IPS-NIHi11 (cell line): ENCODE measurements around the gene TCERG1L.
A peak's percentile ranks its signal among the peaks of the same experiment; 100 is the strongest.
"Not testable (repeated sequence)": the region's sequence is repeated elsewhere in the genome, so short reads cannot be mapped to it uniquely, and the experiment has no call there.

Experiments used
- DNase-seq: peaks from one replicate; pipeline ENCODE4 v3.0.0; 2012; ENCODE audit warnings: mixed read lengths, low spot score

Gene TCERG1L

DNA sequence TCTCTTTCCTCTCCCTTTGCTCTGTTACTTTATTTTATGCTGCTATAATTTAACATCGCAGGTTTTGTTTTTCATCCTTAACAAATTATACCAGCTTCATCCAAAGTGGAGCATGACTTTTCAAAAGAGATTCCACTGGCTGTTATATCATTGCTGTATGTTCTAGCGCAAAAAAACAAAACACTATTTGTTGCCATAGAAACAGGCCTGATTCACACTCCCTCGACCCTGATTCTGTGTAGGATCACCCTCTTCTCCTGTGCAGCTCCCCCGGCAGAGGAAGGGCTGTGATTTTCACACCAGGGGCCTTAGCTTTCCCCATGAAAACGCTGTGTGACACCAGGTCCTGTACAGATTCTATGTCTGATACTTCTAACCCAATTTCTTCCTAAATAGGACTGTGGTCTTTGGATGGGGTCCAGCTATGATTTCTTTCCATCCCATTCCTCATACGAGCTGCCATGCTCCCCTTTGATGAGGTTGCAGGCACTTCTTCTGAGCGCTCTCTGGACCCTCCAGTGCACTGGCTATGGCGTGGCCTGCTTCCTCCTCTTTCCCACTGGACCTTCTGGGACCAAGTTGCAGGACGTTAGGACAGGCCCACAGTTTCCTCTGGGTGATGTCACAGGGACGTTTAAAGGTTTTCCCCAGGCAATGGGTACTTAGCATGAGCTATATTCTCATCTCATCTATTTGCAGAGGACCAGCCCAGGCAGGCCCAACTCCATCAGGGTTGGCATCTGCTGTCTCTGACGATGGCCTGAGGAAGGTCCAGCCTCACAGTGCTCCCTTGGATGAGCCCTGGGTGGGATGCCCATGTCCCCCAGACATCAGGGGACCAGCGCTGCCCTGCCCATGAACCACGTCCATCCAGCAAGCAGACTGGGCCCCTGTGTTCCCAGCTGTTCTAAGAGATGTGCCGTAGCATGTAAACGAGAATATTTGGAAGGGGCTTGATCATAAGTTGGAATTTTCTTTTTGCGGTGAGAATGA is 210.8 kb downstream of the TCERG1L start:
- DNase-seq = not testable (repeated sequence)

DNA sequence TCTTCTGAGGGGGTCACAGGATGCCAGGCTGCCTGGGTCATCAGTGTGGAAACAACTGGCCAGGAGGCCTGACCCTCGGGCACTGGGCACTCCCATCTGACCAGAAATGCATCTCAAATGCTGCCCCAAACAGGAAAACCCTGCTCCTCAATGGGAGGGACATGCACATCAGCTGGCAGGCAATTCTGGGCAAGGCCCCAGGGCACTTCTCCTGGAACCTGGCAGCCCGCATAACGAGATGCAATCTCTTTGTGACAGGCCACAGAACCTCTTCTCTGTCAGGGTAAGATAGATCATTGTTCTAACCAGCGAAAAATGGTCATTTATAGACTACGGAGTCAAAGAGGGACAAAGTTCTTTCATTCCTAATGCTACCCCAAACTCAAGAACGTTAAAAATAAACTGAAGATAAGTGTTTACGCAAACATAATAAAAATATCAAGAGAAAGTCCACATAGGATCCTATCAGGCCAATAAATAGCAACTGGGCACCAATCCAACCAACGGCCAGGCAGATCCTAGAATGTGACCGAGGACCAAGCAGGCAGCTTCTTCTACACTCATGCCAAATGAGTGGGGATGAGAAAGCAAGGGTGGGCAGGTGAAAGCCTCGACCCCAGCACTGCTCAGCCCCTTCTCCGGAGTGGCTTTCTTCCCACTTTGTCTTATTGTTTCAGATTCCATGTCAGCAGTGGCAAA is 212.3 kb downstream of the TCERG1L start:
- DNase-seq = no peak

DNA sequence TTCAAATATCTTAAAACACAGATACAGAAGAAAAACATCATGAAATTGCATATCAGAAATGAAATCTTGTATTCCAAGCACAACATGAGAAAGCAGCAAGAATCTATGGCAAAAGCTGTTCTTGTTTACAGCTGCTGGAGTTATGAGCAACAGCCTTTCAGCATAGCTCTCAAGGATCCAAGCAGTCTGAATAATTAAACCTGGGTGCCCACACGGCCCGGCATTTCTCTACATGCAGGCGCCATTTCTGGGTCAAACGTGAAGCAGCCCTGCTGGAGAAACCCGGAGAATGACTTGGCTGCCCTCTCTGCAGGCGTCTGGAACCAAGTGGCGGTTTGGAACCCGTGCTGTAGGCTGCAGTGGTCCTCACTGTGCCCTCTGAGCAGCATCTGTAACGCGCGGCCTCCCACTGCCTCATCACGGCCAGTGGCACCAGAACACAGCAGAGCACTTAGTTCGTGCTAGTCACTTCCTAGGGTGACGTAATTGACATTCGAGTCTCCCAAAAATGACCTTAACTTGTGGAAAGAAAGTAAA is 213.0 kb downstream of the TCERG1L start:
- DNase-seq = no peak

DNA sequence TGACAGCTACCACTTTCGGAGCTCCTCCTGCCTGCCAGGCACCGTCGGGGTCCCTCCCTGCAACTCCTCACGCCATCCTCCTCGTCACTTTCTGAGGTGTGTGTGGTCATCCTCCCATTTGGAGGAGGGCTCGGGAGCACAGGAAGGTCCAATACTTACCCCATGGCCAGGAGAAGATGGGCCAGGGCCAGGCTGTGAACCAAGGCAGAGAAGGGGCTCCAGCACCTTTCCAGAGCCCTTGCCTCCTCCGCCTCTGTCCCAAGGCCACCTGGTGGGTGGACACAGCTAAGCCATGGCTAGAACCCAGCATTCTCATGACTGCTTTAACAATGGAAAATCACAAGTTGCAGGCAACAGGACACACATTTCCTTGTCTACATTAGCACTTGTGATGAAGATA is 215.5 kb downstream of the TCERG1L start:
- no peak for DNase-seq

DNA sequence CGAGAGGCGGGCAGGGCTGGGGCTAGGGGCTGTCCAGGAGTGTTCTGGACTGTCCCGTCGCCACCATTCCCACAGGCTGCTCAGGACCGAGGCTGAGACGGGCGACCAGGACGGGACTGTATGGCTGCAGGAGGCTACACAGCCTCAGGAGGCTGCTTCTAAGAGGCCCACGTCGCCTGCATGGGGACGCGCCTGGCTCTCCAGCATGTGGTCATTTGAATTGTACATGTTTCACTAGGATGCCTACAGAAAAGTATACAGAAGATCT is 216.3 kb downstream of the TCERG1L start:
- no peak for DNase-seq

DNA sequence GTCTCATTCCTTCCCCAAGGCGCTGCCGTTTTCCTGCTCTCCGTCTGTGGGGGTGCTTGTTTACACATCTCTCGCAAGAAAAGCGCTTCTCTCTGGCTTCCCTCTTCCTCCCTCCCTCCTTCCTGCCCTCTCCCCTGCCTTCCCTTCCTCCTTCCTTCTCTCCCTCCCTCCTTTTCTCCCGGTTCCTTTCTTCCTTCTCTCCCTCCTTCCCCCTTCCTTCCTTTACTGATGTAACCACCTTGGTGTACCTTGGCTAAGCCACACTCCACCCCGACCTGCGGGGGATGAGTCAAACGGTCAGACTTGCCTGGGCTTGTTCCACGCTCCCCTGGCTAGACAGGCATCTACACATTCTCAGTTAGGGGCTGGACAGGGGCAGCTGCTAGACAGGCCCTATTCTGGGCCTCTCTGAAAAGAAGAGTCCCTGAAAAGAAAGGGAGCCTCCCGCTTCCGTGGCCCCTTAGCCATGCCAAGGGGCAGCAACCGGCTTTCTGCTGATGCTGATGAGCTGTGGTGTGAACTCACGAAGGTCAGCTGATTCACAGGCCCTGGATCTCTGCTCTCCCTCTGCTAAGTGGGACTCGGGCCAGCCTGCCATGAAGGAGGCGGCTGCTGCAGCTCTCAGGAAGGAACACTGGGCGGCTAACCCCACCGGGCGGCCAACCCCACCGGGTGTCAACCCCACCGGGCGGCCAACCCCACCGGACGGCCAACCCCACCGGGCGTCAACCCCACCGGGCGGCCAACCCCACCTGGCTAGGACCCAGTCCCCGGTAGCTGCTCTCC is 216.8 kb downstream of the TCERG1L start:
- peak; percentile 13 for DNase-seq

DNA sequence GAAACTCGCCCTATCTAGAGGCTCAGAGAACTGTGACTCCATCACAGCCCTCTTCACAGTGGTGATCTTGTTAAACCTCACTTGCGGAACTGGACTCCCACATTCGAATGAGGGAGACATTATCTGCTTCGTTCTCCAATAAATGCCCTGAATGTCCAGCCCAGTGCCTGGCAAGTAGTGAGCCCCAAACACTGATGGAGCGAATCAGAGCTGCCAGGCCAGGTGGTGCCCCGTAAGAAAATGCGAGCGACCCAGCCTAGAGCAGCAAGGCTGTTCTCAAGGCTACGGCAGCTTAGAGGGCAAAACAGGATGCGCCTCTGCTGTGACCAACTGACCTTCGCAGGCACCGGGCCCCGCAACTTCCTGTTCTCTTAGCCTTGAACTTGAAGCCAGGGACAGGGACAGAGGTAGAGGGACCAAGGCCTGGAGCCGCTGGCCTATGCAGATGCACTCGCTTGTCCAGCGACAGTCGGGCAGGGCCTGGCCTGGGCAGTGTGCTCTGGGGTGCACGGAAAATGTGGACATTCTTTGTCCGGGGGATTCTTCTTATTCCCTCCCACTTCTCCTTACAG is 217.6 kb downstream of the TCERG1L start:
- DNase-seq = peak; percentile 18

DNA sequence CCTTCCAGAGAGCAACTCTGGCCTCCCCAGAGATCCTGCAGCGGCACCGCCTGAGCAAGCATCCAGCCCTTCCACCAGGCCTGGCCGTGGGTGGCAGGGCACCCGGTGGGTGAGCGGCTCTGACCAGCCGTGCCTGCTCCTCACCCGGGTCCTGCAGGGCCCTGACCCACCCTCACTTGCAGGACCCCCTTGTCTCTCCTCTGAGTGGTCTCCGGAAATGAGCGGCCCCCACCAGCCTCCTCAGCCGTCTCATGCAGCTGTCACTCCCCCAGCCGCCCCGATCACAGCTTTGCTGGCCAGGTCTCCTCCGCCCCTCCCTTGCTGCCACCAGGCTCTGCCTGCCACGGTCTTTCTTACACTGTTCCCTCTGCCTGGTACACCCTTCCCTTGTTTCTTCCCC is 218.2 kb downstream of the TCERG1L start:
- no peak for DNase-seq

DNA sequence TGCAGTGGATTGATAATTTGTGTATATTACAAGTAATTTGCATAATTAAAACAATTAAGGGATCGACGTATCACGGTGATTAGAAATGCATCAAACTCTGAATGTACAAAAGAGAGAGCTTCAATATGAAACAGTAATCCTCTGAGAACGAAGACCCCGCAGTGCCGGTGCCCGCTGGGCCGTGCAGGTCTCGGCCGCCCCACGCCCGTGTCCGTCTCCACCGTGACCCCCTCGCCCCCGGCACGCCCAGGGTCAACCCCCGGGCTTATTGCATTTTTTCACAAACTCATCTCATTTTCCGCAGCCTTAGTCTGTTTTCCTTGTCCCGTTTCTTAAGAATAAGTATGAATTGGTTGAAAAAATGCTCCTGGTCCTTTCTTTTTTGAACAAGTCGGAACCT is 218.6 kb downstream of the TCERG1L start:
- DNase-seq = no peak

DNA sequence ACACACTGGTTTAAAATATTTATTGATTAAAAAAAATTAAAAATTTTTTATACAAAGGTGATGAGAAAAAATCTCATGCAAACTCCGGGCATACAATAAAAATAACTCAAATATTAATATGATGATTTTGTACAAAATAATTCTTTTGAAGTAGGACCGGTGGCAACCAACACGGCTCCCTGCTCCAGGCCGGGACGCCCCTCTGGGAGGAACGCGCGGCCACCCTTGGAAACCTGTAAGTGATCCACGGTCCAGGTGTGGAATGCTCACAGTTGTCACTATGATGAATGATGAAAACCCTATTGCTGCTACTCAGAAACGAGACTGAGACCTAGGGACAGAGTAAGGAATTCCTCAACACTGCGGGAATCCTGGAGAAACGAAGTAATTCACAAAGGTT is 219.1 kb downstream of the TCERG1L start:
- DNase-seq = no peak

DNA sequence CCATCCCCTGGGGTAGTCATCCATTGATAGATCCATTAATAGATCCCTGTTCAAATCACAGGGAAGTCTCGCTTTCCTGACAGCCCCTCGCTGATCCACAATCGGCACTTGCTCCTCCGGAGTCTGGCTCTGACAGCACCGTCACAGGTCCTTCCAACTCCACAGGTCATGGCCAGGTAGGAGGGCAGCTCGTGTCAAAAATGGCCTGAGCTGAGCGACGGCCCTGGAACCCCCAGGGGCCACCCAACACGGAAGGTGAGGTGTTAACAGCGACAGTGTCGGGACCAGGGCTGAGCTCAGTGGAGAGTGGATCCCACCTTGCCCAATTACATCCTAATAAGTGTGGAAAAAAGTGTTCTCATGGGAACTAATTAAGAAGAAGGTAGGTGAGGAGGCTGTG is 219.8 kb downstream of the TCERG1L start:
- DNase-seq = no peak

DNA sequence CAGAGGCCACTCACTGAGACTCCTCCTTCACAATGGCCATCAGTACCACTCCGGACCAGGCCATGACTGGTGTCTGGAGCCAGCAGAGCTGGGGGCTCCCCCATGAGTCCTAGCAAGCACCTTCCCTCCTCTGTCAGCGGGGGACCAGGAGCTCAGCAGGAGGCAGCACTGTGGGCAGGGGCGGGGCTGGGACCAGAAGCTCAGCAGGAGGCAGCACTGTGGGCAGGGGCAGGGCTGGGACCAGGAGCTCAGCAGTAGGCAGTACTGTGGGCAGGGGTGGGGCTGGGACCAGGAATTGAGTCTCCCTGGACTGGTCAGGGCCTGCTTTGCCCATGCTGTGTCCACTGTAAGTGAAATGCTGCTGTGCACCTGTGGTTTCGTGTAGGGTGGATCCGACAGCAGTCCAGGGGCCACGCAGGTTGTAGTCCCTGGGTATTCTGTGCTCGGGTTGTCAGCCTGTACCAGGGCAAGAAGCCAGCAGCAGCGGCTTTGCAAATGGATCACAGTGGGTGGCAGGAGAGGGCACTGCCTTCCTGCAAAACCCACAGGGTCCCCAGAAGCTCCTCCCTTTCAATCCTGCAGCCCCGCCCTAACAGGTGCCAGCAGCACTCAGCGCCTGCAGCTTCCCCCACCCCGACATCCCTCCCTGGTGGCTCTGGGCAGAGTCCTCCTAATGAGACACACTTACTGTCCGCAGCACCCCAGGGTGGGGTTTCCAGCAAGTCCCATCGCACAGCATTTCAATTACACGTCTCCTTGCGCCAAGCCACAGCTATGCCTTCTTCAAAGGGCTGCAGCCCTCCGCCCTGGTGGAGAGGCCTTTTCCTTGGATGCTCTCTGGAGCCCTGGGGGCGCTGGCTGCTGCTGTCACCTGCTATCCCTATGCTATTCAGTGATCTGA is 220.5 kb downstream of the TCERG1L start:
- DNase-seq = no peak

DNA sequence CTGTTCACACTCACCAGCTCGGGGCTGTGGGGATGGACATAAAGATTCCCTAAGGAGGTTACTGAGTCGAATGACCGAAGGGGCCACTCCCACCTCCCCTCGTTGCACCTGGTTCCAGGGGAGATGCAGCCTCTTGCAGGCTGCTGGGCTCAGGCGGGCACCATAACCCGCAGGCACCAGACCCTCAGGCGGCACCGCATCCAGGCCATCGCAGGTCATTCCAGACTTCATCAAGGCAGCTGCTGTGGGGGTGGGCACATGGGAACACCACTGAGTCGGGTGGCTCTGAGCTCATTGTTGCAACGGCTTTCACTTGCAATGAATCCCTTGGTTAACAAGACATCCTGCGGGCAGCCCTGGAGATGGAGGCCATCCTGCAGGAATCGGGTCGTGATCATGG is 221.7 kb downstream of the TCERG1L start:
- DNase-seq = no peak

DNA sequence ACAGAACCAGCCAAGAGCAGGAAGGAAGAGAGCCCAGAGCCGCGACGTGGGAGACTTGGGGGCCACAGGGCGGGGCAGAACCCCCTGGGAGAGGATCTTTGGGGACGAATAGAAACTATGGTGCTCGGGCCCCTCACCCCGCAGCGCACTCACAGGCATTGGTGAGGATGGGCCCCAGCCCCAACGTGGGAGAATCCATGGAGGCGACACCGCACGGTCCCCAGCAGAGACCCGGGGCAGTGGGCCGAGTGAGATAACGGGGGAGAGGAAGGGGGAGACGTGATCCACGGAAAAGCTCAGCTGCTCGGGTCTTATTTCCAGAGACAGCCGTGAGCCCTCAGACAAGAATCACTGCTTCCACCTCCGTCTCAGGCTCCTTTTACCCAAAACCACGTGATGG is 222.4 kb downstream of the TCERG1L start:
- DNase-seq = no peak

DNA sequence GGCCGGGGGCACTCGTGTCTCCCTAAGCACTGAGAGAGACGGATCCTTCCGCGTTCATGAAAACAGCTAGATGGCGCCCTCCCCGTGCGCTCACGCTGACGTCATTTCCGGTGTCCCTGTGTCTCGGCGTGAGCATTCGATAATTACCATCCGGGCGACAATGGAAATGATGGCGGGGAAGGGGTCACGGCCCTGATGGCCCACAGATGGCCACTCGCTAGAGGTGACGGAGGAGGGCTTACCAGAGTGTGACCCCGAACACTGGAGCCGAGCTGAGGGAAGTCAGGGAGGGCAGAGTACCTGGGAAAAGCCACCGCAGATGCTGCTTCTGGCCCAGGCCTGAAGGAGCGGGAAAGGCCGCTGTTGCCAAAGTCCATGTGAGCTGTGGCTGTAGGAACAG is 222.9 kb downstream of the TCERG1L start:
- DNase-seq = peak; percentile 65

DNA sequence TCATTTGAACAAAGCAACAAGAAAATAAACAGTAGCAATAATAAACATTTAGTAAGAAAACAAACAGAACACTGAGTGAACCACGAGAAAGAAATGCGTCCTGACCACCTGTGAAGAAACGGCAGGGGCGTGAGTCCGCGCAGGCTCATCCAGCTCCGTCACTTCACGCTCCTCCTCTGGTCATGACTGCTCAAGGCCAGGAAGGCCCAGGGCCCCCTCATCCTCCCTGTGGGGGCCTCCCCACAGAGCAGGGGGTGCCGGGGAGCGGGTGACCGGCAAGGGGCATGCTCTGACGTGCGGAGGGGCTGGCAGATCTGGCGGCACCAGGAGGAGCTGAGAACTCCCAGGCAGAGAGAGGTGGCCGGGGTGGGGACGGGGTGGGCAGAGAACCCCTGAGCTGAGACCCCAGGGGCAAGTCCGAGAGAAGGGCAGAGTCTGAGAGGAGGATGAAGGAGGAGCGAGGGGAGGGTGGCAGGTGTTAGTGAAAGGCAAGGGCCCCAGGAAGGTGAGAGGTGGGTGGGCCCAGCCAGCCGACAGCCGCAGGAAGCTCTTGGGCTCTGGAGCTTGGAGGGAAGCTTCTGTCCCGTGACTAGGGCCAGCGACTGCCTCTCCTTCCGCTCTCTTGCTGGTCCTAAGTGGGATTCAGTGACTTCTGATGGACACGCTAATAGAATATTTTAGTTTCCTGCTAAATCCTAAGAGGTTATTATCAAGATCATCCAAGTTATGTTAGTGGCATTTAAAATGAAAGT is 223.9 kb downstream of the TCERG1L start:
- DNase-seq = no peak

DNA sequence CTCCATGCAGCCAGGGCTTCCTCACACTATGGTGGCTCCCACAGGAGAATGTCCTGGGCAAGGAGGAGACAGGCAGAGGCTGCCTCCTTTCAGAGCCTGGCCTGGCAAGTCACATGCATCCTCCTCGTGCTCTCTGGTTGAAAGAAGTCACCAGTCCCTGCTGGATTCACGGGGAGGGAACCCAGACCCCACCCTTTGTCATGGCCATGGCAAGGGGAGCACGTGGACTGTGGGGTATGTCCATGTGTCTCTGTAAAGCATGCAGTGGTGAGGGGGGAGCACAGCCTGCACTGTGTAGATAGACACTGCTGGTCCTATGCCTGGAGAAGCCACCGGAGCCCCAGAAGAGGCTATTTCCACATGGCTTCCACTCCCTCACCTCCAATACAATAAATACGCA is 225.0 kb downstream of the TCERG1L start:
- no peak for DNase-seq

DNA sequence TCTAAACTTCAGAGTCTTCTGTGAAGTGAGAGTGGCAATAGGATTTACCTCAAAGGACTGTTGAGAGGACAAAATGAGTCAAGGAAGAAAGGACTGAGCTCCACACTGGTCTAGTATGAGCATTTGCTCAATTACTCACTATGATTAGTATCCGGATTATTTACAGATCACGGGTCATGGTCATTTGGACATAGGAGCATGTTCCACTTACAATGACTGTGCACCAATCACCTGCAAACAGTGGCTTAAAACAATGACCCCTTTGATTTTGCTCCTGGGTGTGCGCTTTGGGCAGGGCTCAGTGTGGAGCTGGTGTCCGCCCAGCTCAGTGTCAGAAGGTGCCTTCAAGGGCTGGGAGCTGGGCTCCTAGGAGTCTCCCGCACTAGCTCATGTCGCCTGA is 225.4 kb downstream of the TCERG1L start:
- no peak for DNase-seq

DNA sequence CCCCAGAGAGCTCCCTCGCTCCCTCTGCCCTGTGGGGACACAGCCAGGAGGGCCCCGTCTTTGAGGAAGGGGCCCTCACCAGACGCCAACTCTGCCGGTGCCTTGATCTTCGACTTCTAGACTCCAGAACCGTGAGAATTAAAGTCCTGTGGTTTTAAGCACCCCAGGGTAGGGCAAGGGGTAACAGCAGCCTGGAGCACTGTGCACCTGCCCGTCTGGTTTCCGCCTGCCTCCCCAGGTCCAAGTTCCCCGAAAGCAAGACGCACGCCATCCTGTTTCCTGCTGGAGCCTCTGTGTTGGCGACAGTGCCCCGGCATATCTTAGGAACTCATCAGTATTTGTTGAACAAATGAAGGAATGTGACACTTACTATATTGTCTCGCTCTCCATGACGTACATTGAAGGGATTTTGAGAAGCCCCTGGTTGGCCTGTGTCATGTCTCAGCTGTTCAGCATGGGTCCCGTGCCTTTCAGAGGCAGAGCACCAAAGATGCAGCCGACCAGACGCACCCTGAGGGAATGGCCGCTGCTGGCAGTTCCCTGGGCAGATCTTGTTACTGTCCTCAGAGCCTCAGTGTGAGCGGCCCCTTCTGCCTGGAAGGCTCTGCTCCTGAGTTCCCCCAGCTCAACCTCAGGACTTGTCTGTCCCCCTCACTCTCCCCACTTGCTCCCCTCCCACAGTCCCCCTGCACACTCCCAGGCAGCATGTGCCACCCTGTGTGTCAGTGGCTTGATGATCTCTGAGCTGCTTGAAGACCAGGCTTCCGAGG is 226.2 kb downstream of the TCERG1L start:
- DNase-seq = no peak

DNA sequence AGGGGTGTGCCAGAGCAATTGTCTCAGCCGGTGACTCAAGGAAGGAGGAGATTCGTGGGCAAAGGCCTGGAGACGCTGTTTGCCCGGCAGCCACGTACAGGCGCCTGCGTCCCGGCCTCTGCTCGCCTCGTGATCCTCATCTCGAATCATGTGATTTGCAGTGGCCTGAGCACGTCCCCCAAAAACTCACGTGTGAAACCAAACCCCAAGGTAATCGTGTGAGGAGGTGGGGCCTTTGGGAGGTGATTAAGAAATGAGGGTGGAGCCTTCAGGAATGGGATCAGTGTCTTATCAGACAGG is 226.8 kb downstream of the TCERG1L start:
- DNase-seq = no peak
